ENCODE data around the gene MSI2. TPM values are rescaled to one million over a fixed set of nuclear protein-coding genes. Genes with fewer than 3 reads are reported as not detected.

The MSI2 gene
- total and polyA plus RNA-seq, 2 experiments from 2014 or later = 18.9 to 41.8 TPM

DNA sequence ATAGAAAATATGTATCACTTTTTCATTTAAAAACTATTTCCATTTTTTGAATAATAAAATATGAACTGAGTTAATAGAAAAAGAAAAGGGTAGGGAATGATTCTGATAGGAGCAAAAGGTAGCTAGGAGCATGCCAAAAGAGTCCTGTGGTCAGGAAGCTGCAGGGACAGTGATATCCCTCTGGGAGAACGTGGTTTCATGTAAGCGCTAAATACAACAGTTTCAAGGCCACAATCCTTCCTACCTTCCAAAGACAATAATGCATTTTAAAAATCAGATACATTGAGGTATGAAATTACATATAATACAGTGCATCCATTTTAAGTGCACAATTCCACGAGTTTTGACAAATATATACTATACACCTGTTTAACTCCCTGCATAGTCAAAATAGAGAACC, 432.9 kb downstream of the MSI2 start:
- no peaks in the 10 kb centered on the region for H4K20me1 ChIP-seq (replicated peaks; ENCODE audit: insufficient read depth)
- no peak overlapping the region for H3K4me3 ChIP-seq
- H3K4me2 ChIP-seq = no peak overlapping the region
- peaks cover 7% of the 10 kb centered on the region; the same call in 1 of the 2 replicates for H3K9me2 ChIP-seq (ENCODE audit: insufficient read depth)
- H3K79me2 ChIP-seq (replicated peaks; ENCODE audit: insufficient read depth) = no peaks in the 10 kb centered on the region
- no peak overlapping the region for H3K27ac Mint-ChIP-seq
- peaks cover 19% of the 10 kb centered on the region for H3K4me1 Mint-ChIP-seq
- H3K27ac ChIP-seq (ENCODE audit: low read depth) = no peak overlapping the region
- ATAC-seq (no peak), DNase-seq (ENCODE audit: low spot score) (no peak)
- no peak overlapping the region for H3K4me3 Mint-ChIP-seq
- no peaks in the 10 kb centered on the region for H3K36me3 Mint-ChIP-seq (ENCODE audit: low read depth)
- TF ChIP-seq POLR2AphosphoS5 (IDR thresholded peaks at IDR 0.05; ENCODE audit: low read depth) (no peak), JUNB (IDR thresholded peaks at IDR 0.05; ENCODE audit: unreplicated experiment) (no peak), STAT1 (IDR thresholded peaks at IDR 0.05; ENCODE audit: unreplicated experiment) (no peak), CREB1 (CRISPR knock-in tag; IDR thresholded peaks at IDR 0.05; ENCODE audit: low read depth) (no peak), EZH2phosphoT487 (IDR thresholded peaks at IDR 0.05; ENCODE audit: unreplicated experiment) (no peak), ZNF331 (CRISPR knock-in tag; IDR thresholded peaks at IDR 0.05; ENCODE audit: low read depth) (no peak), NANOG (IDR thresholded peaks at IDR 0.05; ENCODE audit: borderline replicate concordance) (no peak), ZNF114 (CRISPR knock-in tag; IDR thresholded peaks at IDR 0.05) (no peak), EZH2 (IDR thresholded peaks at IDR 0.05; ENCODE audit: low read depth, unreplicated experiment) (no peak)
- TF ChIP-seq, protein P1, sequence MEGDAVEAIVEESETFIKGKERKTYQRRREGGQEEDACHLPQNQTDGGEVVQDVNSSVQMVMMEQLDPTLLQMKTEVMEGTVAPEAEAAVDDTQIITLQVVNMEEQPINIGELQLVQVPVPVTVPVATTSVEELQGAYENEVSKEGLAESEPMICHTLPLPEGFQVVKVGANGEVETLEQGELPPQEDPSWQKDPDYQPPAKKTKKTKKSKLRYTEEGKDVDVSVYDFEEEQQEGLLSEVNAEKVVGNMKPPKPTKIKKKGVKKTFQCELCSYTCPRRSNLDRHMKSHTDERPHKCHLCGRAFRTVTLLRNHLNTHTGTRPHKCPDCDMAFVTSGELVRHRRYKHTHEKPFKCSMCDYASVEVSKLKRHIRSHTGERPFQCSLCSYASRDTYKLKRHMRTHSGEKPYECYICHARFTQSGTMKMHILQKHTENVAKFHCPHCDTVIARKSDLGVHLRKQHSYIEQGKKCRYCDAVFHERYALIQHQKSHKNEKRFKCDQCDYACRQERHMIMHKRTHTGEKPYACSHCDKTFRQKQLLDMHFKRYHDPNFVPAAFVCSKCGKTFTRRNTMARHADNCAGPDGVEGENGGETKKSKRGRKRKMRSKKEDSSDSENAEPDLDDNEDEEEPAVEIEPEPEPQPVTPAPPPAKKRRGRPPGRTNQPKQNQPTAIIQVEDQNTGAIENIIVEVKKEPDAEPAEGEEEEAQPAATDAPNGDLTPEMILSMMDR (conservative IDR thresholded peaks at IDR 0.05; ENCODE audit: low read depth in 2 of 2) = no peak
- TF ChIP-seq, protein P2, sequence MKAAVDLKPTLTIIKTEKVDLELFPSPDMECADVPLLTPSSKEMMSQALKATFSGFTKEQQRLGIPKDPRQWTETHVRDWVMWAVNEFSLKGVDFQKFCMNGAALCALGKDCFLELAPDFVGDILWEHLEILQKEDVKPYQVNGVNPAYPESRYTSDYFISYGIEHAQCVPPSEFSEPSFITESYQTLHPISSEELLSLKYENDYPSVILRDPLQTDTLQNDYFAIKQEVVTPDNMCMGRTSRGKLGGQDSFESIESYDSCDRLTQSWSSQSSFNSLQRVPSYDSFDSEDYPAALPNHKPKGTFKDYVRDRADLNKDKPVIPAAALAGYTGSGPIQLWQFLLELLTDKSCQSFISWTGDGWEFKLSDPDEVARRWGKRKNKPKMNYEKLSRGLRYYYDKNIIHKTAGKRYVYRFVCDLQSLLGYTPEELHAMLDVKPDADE (IDR thresholded peaks at IDR 0.05) = no peak
- TF ChIP-seq, protein P3, sequence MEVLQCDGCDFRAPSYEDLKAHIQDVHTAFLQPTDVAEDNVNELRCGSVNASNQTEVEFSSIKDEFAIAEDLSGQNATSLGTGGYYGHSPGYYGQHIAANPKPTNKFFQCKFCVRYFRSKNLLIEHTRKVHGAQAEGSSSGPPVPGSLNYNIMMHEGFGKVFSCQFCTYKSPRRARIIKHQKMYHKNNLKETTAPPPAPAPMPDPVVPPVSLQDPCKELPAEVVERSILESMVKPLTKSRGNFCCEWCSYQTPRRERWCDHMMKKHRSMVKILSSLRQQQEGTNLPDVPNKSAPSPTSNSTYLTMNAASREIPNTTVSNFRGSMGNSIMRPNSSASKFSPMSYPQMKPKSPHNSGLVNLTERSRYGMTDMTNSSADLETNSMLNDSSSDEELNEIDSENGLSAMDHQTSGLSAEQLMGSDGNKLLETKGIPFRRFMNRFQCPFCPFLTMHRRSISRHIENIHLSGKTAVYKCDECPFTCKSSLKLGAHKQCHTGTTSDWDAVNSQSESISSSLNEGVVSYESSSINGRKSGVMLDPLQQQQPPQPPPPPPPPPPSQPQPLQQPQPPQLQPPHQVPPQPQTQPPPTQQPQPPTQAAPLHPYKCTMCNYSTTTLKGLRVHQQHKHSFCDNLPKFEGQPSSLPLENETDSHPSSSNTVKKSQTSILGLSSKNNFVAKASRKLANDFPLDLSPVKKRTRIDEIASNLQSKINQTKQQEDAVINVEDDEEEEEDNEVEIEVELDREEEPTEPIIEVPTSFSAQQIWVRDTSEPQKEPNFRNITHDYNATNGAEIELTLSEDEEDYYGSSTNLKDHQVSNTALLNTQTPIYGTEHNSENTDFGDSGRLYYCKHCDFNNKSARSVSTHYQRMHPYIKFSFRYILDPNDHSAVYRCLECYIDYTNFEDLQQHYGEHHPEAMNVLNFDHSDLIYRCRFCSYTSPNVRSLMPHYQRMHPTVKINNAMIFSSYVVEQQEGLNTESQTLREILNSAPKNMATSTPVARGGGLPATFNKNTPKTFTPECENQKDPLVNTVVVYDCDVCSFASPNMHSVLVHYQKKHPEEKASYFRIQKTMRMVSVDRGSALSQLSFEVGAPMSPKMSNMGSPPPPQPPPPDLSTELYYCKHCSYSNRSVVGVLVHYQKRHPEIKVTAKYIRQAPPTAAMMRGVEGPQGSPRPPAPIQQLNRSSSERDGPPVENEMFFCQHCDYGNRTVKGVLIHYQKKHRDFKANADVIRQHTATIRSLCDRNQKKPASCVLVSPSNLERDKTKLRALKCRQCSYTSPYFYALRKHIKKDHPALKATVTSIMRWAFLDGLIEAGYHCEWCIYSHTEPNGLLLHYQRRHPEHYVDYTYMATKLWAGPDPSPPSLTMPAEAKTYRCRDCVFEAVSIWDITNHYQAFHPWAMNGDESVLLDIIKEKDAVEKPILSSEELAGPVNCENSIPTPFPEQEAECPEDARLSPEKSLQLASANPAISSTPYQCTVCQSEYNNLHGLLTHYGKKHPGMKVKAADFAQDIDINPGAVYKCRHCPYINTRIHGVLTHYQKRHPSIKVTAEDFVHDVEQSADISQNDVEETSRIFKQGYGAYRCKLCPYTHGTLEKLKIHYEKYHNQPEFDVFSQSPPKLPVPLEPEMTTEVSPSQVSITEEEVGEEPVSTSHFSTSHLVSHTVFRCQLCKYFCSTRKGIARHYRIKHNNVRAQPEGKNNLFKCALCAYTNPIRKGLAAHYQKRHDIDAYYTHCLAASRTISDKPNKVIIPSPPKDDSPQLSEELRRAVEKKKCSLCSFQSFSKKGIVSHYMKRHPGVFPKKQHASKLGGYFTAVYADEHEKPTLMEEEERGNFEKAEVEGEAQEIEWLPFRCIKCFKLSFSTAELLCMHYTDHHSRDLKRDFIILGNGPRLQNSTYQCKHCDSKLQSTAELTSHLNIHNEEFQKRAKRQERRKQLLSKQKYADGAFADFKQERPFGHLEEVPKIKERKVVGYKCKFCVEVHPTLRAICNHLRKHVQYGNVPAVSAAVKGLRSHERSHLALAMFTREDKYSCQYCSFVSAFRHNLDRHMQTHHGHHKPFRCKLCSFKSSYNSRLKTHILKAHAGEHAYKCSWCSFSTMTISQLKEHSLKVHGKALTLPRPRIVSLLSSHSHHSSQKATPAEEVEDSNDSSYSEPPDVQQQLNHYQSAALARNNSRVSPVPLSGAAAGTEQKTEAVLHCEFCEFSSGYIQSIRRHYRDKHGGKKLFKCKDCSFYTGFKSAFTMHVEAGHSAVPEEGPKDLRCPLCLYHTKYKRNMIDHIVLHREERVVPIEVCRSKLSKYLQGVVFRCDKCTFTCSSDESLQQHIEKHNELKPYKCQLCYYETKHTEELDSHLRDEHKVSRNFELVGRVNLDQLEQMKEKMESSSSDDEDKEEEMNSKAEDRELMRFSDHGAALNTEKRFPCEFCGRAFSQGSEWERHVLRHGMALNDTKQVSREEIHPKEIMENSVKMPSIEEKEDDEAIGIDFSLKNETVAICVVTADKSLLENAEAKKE (CRISPR knock-in tag; IDR thresholded peaks at IDR 0.05) = no peak
- TF ChIP-seq, protein P4, sequence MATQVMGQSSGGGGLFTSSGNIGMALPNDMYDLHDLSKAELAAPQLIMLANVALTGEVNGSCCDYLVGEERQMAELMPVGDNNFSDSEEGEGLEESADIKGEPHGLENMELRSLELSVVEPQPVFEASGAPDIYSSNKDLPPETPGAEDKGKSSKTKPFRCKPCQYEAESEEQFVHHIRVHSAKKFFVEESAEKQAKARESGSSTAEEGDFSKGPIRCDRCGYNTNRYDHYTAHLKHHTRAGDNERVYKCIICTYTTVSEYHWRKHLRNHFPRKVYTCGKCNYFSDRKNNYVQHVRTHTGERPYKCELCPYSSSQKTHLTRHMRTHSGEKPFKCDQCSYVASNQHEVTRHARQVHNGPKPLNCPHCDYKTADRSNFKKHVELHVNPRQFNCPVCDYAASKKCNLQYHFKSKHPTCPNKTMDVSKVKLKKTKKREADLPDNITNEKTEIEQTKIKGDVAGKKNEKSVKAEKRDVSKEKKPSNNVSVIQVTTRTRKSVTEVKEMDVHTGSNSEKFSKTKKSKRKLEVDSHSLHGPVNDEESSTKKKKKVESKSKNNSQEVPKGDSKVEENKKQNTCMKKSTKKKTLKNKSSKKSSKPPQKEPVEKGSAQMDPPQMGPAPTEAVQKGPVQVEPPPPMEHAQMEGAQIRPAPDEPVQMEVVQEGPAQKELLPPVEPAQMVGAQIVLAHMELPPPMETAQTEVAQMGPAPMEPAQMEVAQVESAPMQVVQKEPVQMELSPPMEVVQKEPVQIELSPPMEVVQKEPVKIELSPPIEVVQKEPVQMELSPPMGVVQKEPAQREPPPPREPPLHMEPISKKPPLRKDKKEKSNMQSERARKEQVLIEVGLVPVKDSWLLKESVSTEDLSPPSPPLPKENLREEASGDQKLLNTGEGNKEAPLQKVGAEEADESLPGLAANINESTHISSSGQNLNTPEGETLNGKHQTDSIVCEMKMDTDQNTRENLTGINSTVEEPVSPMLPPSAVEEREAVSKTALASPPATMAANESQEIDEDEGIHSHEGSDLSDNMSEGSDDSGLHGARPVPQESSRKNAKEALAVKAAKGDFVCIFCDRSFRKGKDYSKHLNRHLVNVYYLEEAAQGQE (IDR thresholded peaks at IDR 0.05; ENCODE audit: unreplicated experiment) = no peak
- H3K9me3 Mint-ChIP-seq = no peaks in the 10 kb centered on the region
- no peaks in the 10 kb centered on the region for H3F3A ChIP-seq (replicated peaks; ENCODE audit: low read depth)
- no peak overlapping the region for H2AFZ ChIP-seq
- H3K27me3 ChIP-seq (ENCODE audit: insufficient read depth) = no peaks in the 10 kb centered on the region
- H3K27me3 Mint-ChIP-seq (ENCODE audit: insufficient read depth, low read depth, poor library complexity) = peaks cover 8% of the 10 kb centered on the region
- no peaks in the 10 kb centered on the region for H3K36me3 ChIP-seq (ENCODE audit: insufficient read depth)
- peaks cover 4% of the 10 kb centered on the region; the same call in 1 of the 2 replicates for H3K4me1 ChIP-seq (ENCODE audit: insufficient read depth)

All from GM23338 (cell line).